Muscle of arm (tissue), 12 donors: ENCODE measurements around the gene BCL2. TPM values are rescaled to one million over a fixed set of nuclear protein-coding genes. Genes with fewer than 3 reads are reported as not detected.
A peak's percentile ranks its signal among the peaks of the same experiment; 100 is the strongest.

Source experiments
- DNase-seq: peaks from one replicate; pipeline ENCODE4 v3.0.0-alpha.2; 2013
- polyA plus RNA-seq, 12 donors: library from polyadenylated mRNA; unstranded; fragments of 120-200 nt; gene quantifications; one replicate each; pipeline ENCODE4 v1.2.1, GENCODE V29; 2013; ENCODE audit not compliant: insufficient read length in 12 of 12

BCL2 gene
- polyA plus RNA-seq, 12 donors = 14.8 to 40.8 (median 19.9) TPM; not detected in 1

- no peak for DNase-seq
These were observed 227.8 kb downstream of the BCL2 start for GRCh38 chr18:63091671-63092364.

- no peak for DNase-seq
These were observed 229.2 kb downstream of the BCL2 start for GRCh38 chr18:63090334-63090733.

GRCh38 chr18:63089041-63089440, 230.5 kb downstream of the BCL2 start:
- no peak for DNase-seq

- DNase-seq = no peak
These were observed 231.3 kb downstream of the BCL2 start for GRCh38 chr18:63088262-63088661.

GRCh38 chr18:63087421-63088230, 231.9 kb downstream of the BCL2 start:
- DNase-seq = no peak

- no peak for DNase-seq
These were observed 234.0 kb downstream of the BCL2 start for GRCh38 chr18:63085611-63086010.

- no peak for DNase-seq
These were observed 235.3 kb downstream of the BCL2 start for GRCh38 chr18:63084219-63084618.

GRCh38 chr18:63083555-63083954, 236.0 kb downstream of the BCL2 start:
- no peak for DNase-seq

GRCh38 chr18:63083020-63083531, 236.5 kb downstream of the BCL2 start:
- DNase-seq = no peak

- no peak for DNase-seq
These were observed 237.1 kb downstream of the BCL2 start for GRCh38 chr18:63082366-63083019.

- DNase-seq = no peak
These were observed 240.5 kb downstream of the BCL2 start for GRCh38 chr18:63079114-63079513.

- no peak for DNase-seq
These were observed 241.1 kb downstream of the BCL2 start for GRCh38 chr18:63078471-63078870.

- DNase-seq = peak; percentile 77
These were observed 244.6 kb downstream of the BCL2 start for GRCh38 chr18:63074981-63075404.

GRCh38 chr18:63073481-63073880, 246.1 kb downstream of the BCL2 start:
- no peak for DNase-seq

Other genes with a start within 250 kb of the BCL2 start
- gene KDSR, start 47.4 kb upstream of the BCL2 start, polyA plus RNA-seq = 10 to 100 TPM in 11 of 12 donors, not detected in 1; 25.5 to 45.7 (median 29.9) TPM
- gene VPS4B, start 102.7 kb upstream of the BCL2 start, polyA plus RNA-seq = 10 to 100 TPM in 11 of 12 donors, not detected in 1; 24.6 to 65.1 (median 31.3) TPM
- gene SERPINB5, start 157.2 kb upstream of the BCL2 start, polyA plus RNA-seq = 10 to 100 TPM in 2 of 12 donors, 1 to 10 TPM in 1, under 1 TPM in 1, not detected in 8; 0.32 to 27.3 (median 8.8) TPM
- 1 to 10 TPM in 2 of 12 donors, under 1 TPM in 8, not detected in 2; 0.15 to 1.4 (median 0.62) TPM for gene SERPINB12, start 222.6 kb upstream of the BCL2 start, polyA plus RNA-seq